AG04450 (cell line): ENCODE data around the gene EIF4E1B. TPM values are rescaled to one million over a fixed set of nuclear protein-coding genes. Genes with fewer than 3 reads are reported as not detected.

Source experiments
- CTCF ChIA-PET: fragments of 300-600, 350-600 bp; formaldehyde crosslinking; extraction: SDS; loops from one replicate; lab custom pipeline; 2022; ENCODE audit warnings: antibody characterized with exemption, inconsistent platforms; lab: Charles Lee
- POLR2A ChIA-PET: fragments of 350-600 bp; formaldehyde crosslinking; extraction: SDS; loops from one replicate; lab custom pipeline; 2021; ENCODE audit warnings: antibody characterized with exemption, inconsistent platforms; lab: Yijun Ruan, JAX
- DNase-seq: peaks from one replicate; pipeline ENCODE4 v3.0.0-alpha.2; 2011; ENCODE audit warnings: low read depth, low spot score
- H3K27ac ChIP-seq: one replicate; pipeline ENCODE4 v1.5.1; 2012; ENCODE audit warnings: low read depth, low read length, control low read depth
- H3K27me3 ChIP-seq: one replicate; pipeline ENCODE4 v1.6.0; 2012; ENCODE audit warnings: low read length; ENCODE audit not compliant: control insufficient read depth, insufficient read depth
- H3K4me3 ChIP-seq: 2 replicates; pipeline ENCODE4 v1.5.1; 2011; ENCODE audit warnings: mild to moderate bottlenecking, low read depth, low read length, control low read depth
- H3K9me3 ChIP-seq: 2 replicates; pipeline ENCODE4 v1.5.1; 2012; ENCODE audit warnings: low read length; ENCODE audit not compliant: control insufficient read depth, insufficient read depth
- polyA plus RNA-seq: library from polyadenylated mRNA; depleted of rRNA; stranded (reverse); fragments of >200 nt; gene quantifications from 2 replicates; pipeline ENCODE4 v1.2.3, GENCODE V29; 2011
- TF ChIP-seq, protein P1 (sequence below): IDR thresholded peaks from 2 replicates; pipeline ENCODE4 v1.5.1; 2011; ENCODE audit warnings: low read depth, low read length, control low read depth, inconsistent platforms

Gene EIF4E1B
- polyA plus RNA-seq, 1 experiment = not detected

- CTCF ChIA-PET = interaction anchor here (0.5 to 7.2 kb wide), 4 partner anchors 9 to 313 kb away, joined by 3 to 112 read pairs (median 4); no protein-coding TSS in a partner anchor
- no peaks in the 10 kb centered on the region for H3K27me3 ChIP-seq
- TF ChIP-seq, protein P1, sequence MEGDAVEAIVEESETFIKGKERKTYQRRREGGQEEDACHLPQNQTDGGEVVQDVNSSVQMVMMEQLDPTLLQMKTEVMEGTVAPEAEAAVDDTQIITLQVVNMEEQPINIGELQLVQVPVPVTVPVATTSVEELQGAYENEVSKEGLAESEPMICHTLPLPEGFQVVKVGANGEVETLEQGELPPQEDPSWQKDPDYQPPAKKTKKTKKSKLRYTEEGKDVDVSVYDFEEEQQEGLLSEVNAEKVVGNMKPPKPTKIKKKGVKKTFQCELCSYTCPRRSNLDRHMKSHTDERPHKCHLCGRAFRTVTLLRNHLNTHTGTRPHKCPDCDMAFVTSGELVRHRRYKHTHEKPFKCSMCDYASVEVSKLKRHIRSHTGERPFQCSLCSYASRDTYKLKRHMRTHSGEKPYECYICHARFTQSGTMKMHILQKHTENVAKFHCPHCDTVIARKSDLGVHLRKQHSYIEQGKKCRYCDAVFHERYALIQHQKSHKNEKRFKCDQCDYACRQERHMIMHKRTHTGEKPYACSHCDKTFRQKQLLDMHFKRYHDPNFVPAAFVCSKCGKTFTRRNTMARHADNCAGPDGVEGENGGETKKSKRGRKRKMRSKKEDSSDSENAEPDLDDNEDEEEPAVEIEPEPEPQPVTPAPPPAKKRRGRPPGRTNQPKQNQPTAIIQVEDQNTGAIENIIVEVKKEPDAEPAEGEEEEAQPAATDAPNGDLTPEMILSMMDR = no peak
- no peak for DNase-seq
- POLR2A ChIA-PET = no interaction called here
- no peak overlapping the region for H3K4me3 ChIP-seq
- H3K9me3 ChIP-seq = no peaks in the 10 kb centered on the region; the same call in 1 of the 2 replicates
- H3K27ac ChIP-seq = no peak overlapping the region
Measured at GRCh38 chr5:176651472-176651980, 21.1 kb downstream of the EIF4E1B start.

- no peak overlapping the region for H3K27ac ChIP-seq
- no peaks in the 10 kb centered on the region; the same call in 1 of the 2 replicates for H3K9me3 ChIP-seq
- DNase-seq = no peak
- no peaks in the 10 kb centered on the region for H3K27me3 ChIP-seq
- TF ChIP-seq, protein P1 = no peak
- H3K4me3 ChIP-seq = no peak overlapping the region
- POLR2A ChIA-PET = no interaction called here
- CTCF ChIA-PET = interaction anchor here (7.2 kb wide), 1 partner anchor 8 kb away, joined by 112 read pairs; no protein-coding TSS in a partner anchor
Measured at GRCh38 chr5:176652136-176652535, 21.7 kb downstream of the EIF4E1B start.

DNA sequence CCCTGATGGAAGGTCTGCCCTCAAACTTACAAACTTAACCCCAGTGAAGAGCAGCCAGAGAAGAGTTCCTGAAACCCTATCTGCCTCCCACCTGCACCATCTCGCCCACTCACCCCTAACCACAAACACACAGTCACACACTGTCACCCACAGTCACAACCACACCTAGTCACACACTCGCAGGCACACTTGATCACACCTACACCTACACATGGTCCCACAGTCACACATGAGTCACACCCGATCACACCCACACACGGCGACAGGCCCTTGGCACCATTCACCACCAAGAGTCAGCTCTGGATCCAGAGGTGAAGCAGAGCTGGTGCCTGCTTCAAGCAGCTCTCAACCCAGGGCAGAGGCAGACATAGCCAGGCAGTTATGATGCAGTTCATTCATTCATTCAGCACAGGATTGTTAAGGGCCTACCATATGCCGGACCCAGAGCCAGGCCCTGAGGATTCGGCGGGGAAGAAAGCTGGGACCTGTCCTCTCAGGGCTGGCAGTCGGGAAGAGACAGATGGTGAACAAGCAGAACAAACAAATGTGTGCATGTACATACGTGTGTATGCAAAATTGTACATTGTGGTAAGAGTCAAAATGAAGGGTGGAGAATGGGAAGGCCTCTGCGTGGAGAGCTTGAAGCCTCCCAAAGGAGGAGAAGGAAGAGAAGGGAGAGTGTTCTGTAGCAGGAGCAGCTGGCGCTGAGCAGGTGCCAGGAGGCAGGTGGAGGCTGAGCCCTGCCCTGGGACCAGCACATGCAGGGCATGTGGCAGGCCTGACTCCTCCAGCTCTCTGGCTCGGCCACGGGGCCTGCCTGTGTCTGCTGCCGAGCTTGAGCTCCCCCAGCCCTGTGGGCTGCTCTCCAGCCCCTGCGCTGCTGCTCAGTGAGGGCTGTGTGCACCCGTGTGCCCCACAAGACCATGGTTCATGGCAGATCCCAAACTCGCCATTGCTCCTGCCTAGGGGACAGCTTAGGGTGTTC, 23.2 kb downstream of the EIF4E1B start:
- no peak overlapping the region for H3K4me3 ChIP-seq
- no peaks in the 10 kb centered on the region; the same call in 1 of the 2 replicates for H3K9me3 ChIP-seq
- ChIA-PET POLR2A (interaction anchor here (1.5 kb wide), 1 partner anchor 11 kb away, joined by 3 read pairs; no protein-coding TSS in a partner anchor), CTCF (no interaction called here)
- TF ChIP-seq, protein P1 = no peak
- no peak for DNase-seq
- no peaks in the 10 kb centered on the region for H3K27me3 ChIP-seq
- H3K27ac ChIP-seq = no peak overlapping the region

DNA sequence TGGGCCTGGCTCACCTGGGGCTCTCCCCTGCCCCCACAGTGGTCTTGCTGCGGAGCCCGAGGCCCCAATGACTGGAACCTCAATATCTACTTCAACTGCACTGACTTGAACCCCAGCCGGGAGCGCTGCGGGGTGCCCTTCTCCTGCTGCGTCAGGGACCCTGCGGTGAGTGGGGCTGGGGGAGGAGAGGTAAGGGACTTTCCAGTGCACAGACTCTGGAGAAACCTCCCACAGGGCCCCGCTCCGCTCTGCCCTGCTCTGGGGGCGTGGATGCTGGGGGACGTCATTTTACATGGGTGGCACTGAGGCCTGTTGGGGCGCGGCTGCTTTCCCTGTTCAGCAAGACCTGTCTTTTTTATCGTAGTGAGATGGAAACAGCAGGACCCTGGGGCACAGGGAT, 24.4 kb downstream of the EIF4E1B start:
- Histone ChIP-seq H3K9me3 (no peaks in the 10 kb centered on the region; the same call in 1 of the 2 replicates), H3K27me3 (no peaks in the 10 kb centered on the region), H3K27ac (no peak overlapping the region), H3K4me3 (no peak overlapping the region)
- ChIA-PET POLR2A (no interaction called here), CTCF (no interaction called here)
- DNase-seq = no peak
- TF ChIP-seq, protein P1 = no peak
